Esophagus muscularis mucosa (tissue), 4 donors: ENCODE results near the gene NDFIP1. TPM values are rescaled to one million over a fixed set of nuclear protein-coding genes. Genes with fewer than 3 reads are reported as not detected.

ENCODE experiments used
- DNase-seq: peaks from one replicate; pipeline ENCODE4 v3.0.0-alpha.2; 2017; ENCODE audit errors: extremely low spot score
- H3K27ac ChIP-seq, 4 donors: fragments of 200-600 bp; sonication (generic); replicated peaks in 1 of 4; 1 replicate in 3 of 4; 2 replicates in 1 of 4; pipeline ENCODE4 v1.5.1; 2016 to 2019; ENCODE audit warnings: mild to moderate bottlenecking in 1 of 4
- H3K27me3 ChIP-seq, 4 donors: fragments of 200-600 bp; sonication (generic); one replicate each; pipeline versions ENCODE4 v1.5.1 to v1.6.0; 2016 to 2019
- H3K36me3 ChIP-seq, 4 donors: fragments of 200-600 bp; sonication (generic); one replicate each; pipeline ENCODE4 v1.5.1; 2016 to 2019
- H3K4me1 ChIP-seq, 4 donors: fragments of 200-600 bp; sonication (generic); one replicate each; pipeline ENCODE4 v1.5.1; 2016 to 2019
- H3K4me3 ChIP-seq, 4 donors: fragments of 200-600 bp; sonication (generic); 1 replicate in 2 of 4; 2 replicates in 2 of 4; pipeline ENCODE4 v1.5.1; 2016 to 2019; ENCODE audit warnings: mild to moderate bottlenecking in 4 of 4, moderate library complexity in 1 of 4
- H3K9me3 ChIP-seq, 4 donors: fragments of 200-600 bp; sonication (generic); 1 replicate in 3 of 4; 2 replicates in 1 of 4; pipeline ENCODE4 v1.5.1; 2016 to 2019
- EP300 ChIP-seq: sonication (generic); formaldehyde crosslinking; IDR thresholded peaks from one replicate; pipeline ENCODE4 v1.6.1; 2017; ENCODE audit warnings: antibody characterized with exemption
- POLR2A ChIP-seq: fragments of 450-650 bp; IDR thresholded peaks from one replicate; pipeline ENCODE4 v1.6.1; 2017; ENCODE audit warnings: antibody characterized with exemption, moderate library complexity, mild to moderate bottlenecking, low read depth
- POLR2AphosphoS5 ChIP-seq, 2 donors: sonication (generic); formaldehyde crosslinking; IDR thresholded peaks; one replicate each; pipeline ENCODE4 v1.6.1; 2017; ENCODE audit warnings: antibody characterized with exemption in 2 of 2
- WGBS: methylation state at CpG from one replicate; pipeline ENCODE4 v1.1.5; 2018; 5-methylcytosine and 5-hydroxymethylcytosine counted together
- intact Hi-C: fragments of 100-400 bp; cut with DNase I; formaldehyde crosslinking; loops from one replicate; pipeline ENCODE4 v1.15.1; 2023
- total RNA-seq, 4 donors: library from RNA; depleted of rRNA; stranded (reverse); fragments of >200 nt; gene quantifications; one replicate each; pipeline versions ENCODE4 v1.1.0 to v1.2.1, GENCODE V29; 2016
- TF ChIP-seq, protein P1 (sequence below), 3 experiments: fragments of 200-600 bp in 2 of 3; fragments of 450-650 bp in 1 of 3; sonication (generic) in 2 of 3; IDR thresholded peaks; one replicate each; pipeline ENCODE4 v1.5.1; 2017 to 2019; ENCODE audit warnings: antibody characterized with exemption in 3 of 3, mild to moderate bottlenecking in 2 of 3, moderate library complexity in 1 of 3

Gene NDFIP1
- total RNA-seq, 4 donors from 2014 or later, result 57.8 to 169 (median 101) TPM

DNA sequence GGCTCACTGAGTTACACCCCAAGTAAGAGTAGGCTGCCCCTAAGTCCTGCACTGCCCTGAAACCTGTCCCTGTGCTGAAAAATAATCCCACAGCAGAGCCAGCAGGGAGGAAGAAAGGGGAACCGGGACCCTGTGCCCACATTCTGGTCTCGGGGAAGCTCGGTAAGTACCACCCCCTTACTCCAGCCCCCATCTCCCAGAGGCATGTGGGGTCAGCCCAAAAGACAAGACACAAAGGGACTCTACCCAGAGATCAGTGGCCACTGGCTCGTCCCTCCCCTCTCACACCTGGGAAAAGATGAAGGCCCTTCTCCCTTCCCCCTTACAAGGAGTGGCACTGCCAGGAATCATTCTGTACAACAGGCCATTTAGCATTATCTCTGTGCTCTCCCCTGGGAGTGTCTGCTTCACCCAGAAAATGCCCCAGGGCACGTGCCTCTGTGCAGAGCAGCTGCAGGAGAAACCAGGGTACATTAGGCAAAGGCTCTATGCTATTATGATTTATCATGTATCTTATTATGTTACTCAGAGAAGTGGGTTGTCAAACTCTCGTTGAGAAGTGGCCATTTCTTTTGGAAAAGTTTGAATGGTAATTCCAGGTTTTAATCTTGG lies 71.3 kb downstream of the NDFIP1 start:
- 87% methylated on average over 5 of the region's 6 CpGs for WGBS
- H3K9me3 ChIP-seq, result no peaks in the 10 kb centered on the region
- intact Hi-C loops, result no loop called here
- no peak overlapping the region for H3K4me3 ChIP-seq
- peaks cover 0 to 3% (median 0%) of the 10 kb centered on the region in 4 donors for H3K4me1 ChIP-seq
- TF ChIP-seq, protein P1, sequence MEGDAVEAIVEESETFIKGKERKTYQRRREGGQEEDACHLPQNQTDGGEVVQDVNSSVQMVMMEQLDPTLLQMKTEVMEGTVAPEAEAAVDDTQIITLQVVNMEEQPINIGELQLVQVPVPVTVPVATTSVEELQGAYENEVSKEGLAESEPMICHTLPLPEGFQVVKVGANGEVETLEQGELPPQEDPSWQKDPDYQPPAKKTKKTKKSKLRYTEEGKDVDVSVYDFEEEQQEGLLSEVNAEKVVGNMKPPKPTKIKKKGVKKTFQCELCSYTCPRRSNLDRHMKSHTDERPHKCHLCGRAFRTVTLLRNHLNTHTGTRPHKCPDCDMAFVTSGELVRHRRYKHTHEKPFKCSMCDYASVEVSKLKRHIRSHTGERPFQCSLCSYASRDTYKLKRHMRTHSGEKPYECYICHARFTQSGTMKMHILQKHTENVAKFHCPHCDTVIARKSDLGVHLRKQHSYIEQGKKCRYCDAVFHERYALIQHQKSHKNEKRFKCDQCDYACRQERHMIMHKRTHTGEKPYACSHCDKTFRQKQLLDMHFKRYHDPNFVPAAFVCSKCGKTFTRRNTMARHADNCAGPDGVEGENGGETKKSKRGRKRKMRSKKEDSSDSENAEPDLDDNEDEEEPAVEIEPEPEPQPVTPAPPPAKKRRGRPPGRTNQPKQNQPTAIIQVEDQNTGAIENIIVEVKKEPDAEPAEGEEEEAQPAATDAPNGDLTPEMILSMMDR (IDR thresholded peaks at IDR 0.05), result no peak
- no peak for TF ChIP-seq POLR2A
- TF ChIP-seq EP300, result no peak
- no peak for TF ChIP-seq POLR2AphosphoS5 (IDR thresholded peaks at IDR 0.05)
- H3K27me3 ChIP-seq, result no peaks in the 10 kb centered on the region
- no peak overlapping the region for H3K27ac ChIP-seq
- no peak for DNase-seq
- H3K36me3 ChIP-seq, result no peaks in the 10 kb centered on the region

DNA sequence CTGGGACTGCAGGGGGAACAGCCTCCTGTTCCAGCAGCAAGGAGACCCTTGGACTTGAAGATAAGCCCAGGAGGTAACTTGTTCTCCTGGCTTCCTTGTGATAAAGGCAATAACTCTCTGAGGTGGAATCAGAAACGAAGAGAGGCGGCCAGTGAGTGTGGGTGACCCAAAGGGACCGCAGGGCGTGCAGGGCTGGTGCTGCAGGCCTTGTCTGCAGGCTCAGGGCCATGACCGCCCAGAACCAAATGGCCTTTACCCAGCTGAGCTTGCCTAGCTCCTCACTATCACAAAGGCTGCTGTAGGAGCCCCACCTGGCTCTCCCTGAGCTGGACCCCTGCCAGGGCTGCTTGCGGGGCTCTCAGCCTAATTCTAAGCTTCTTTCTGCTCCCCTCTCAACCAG lies 72.5 kb downstream of the NDFIP1 start:
- no peaks in the 10 kb centered on the region for H3K27me3 ChIP-seq
- 87% methylated on average over 5 of the region's 6 CpGs for WGBS
- no peak for DNase-seq
- H3K27ac ChIP-seq, result no peak overlapping the region
- H3K4me3 ChIP-seq, result no peak overlapping the region
- H3K36me3 ChIP-seq, result no peaks in the 10 kb centered on the region
- H3K4me1 ChIP-seq, result peaks cover 0 to 1% (median 0%) of the 10 kb centered on the region in 4 donors
- intact Hi-C loops, result no loop called here
- H3K9me3 ChIP-seq, result no peaks in the 10 kb centered on the region
- TF ChIP-seq EP300, result no peak
- TF ChIP-seq, protein P1 (IDR thresholded peaks at IDR 0.05), result no peak
- no peak for TF ChIP-seq POLR2A

DNA sequence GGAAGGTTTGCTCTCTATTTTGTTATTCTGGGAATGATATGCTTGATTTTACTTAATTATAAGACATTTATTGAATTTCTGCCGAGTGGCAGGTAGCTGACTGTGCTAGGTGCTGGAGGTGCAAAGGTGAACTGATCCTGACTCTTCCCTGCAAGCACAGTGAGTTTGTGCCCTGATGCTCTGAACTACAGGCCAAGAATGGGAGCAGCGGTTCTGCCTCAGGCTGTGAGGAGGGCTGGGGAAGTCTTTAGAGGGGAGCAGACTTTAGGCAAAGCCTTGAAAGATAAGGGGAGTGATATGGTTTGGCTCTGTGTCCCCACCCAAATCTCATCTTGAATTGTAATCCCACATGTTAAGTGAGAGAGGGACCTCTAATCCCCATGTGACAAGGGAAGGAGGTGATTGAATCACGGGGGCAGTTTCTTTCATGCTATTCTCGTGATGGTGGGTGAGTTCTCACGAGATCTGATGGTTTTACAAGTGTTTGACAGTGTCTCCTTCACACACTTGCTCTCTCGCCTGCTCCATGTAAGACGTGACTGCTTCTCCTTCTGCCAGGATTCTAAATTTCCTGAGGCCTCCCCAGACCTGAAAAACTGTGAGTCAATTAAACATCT lies 73.1 kb downstream of the NDFIP1 start:
- no peak for DNase-seq
- no peaks in the 10 kb centered on the region for H3K27me3 ChIP-seq
- intact Hi-C loops, result no loop called here
- H3K27ac ChIP-seq, result no peak overlapping the region
- no peak for TF ChIP-seq EP300
- peaks cover 0 to 1% (median under 1%) of the 10 kb centered on the region in 4 donors for H3K4me1 ChIP-seq
- H3K4me3 ChIP-seq, result no peak overlapping the region
- H3K9me3 ChIP-seq, result no peaks in the 10 kb centered on the region
- WGBS, result 90% methylated on average over 7 of the region's 7 CpGs
- H3K36me3 ChIP-seq, result no peaks in the 10 kb centered on the region

DNA sequence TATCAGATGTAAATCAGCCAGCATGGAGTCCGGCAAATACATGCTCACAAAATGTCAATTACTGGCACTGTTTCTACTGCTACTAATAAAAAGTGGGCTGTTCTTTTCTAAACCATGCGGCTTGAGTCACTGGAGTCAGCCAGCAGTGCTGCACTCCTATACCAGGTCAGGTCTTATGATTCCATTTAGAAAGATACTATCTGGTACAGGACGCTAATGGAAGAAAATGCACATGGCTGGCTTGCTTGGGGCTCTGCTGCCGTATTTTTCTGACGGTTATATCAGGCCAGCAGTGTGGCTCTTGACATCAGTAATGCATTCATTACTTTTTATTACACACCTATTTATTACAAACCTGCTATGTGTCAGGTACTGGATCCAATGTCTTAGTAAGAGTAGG lies 74.3 kb downstream of the NDFIP1 start:
- Histone ChIP-seq H3K27ac (no peak overlapping the region), H3K36me3 (no peaks in the 10 kb centered on the region), H3K4me3 (no peak overlapping the region), H3K9me3 (no peaks in the 10 kb centered on the region), H3K27me3 (no peaks in the 10 kb centered on the region), H3K4me1 (peaks cover 0 to 11% (median 5%) of the 10 kb centered on the region in 4 donors)
- WGBS, result 90% methylated on average over 5 of the region's 5 CpGs
- DNase-seq, result no peak
- TF ChIP-seq, protein P1 (IDR thresholded peaks at IDR 0.05), result no peak
- TF ChIP-seq POLR2A (no peak), EP300 (no peak), POLR2AphosphoS5 (IDR thresholded peaks at IDR 0.05) (no peak)
- intact Hi-C loops, result no loop called here

DNA sequence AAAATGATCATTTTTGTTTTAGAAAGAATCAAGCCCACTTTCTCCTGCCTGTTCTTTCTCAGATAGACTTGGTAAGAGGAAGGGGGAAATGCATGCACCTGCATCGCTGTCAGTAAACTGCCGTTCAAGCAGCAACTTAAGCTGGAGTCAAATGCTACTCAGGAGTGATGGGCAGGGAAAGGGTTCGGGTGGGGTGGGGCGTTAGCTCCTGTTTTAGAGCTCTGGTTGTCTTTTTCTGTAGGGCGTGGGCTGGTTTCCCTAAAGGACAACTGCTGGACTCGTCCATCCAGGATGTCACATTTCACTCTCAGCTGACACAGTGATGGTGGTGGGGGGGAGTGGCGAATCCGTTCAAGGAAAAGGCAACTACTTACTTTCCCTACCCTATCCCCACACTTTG lies 75.0 kb downstream of the NDFIP1 start:
- H3K4me3 ChIP-seq, result no peak overlapping the region
- WGBS, result 91% methylated on average over 8 of the region's 8 CpGs
- intact Hi-C loops, result no loop called here
- no peak overlapping the region for H3K27ac ChIP-seq
- DNase-seq, result no peak
- no peaks in the 10 kb centered on the region for H3K9me3 ChIP-seq
- no peaks in the 10 kb centered on the region for H3K36me3 ChIP-seq
- H3K4me1 ChIP-seq, result peaks cover 0 to 11% (median 5%) of the 10 kb centered on the region in 4 donors
- no peak for TF ChIP-seq EP300
- TF ChIP-seq POLR2A, result no peak
- no peak for TF ChIP-seq POLR2AphosphoS5 (IDR thresholded peaks at IDR 0.05)
- TF ChIP-seq, protein P1 (IDR thresholded peaks at IDR 0.05), result no peak
- H3K27me3 ChIP-seq, result no peaks in the 10 kb centered on the region
